ENCODE measurements around the gene GALNT7.

DNA sequence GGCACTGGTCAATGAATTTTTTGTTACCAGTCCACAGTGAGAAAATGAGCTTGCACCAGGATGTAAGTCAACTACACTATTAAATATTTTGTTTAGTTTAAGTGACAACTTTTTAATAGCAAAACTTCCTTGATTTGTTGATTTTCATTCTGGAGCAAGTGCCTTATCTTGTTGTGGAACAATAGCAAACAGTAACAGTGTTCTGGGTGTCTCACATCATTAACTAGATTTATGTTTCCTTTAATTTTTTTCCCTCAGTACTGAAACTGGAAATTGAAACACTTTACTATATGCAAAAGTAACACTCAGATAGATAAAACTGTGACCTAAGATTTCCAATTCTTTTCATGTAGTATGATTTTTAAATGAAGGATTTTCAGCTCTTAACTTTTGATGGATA is 80.1 kb downstream of the GALNT7 start:
- TF ChIP-seq POLR2A (IDR thresholded peaks at IDR 0.05), result no peak
- TF ChIP-seq, protein P1, sequence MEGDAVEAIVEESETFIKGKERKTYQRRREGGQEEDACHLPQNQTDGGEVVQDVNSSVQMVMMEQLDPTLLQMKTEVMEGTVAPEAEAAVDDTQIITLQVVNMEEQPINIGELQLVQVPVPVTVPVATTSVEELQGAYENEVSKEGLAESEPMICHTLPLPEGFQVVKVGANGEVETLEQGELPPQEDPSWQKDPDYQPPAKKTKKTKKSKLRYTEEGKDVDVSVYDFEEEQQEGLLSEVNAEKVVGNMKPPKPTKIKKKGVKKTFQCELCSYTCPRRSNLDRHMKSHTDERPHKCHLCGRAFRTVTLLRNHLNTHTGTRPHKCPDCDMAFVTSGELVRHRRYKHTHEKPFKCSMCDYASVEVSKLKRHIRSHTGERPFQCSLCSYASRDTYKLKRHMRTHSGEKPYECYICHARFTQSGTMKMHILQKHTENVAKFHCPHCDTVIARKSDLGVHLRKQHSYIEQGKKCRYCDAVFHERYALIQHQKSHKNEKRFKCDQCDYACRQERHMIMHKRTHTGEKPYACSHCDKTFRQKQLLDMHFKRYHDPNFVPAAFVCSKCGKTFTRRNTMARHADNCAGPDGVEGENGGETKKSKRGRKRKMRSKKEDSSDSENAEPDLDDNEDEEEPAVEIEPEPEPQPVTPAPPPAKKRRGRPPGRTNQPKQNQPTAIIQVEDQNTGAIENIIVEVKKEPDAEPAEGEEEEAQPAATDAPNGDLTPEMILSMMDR (IDR thresholded peaks at IDR 0.05), result no peak
- TF ChIP-seq EP300 (IDR thresholded peaks at IDR 0.05), result no peak

Measured in ovary (tissue), 3 donors.